HG03575 (cell line): Measurements from ENCODE around the gene CDKN1C.

Source experiments
- ATAC-seq: cut with Tn5 transposase; IDR thresholded peaks from one replicate; pipeline ENCODE4 v1.9.1; 2021; ENCODE audit not compliant: unreplicated experiment, insufficient number of reproducible peaks, low FRiP score; ENCODE audit errors: extremely low read depth

Gene CDKN1C

GRCh38 chr11:2880646-2881045, 4.9 kb downstream of the CDKN1C start:
- no peak for ATAC-seq

GRCh38 chr11:2878782-2879181, 6.8 kb downstream of the CDKN1C start:
- no peak for ATAC-seq

DNA sequence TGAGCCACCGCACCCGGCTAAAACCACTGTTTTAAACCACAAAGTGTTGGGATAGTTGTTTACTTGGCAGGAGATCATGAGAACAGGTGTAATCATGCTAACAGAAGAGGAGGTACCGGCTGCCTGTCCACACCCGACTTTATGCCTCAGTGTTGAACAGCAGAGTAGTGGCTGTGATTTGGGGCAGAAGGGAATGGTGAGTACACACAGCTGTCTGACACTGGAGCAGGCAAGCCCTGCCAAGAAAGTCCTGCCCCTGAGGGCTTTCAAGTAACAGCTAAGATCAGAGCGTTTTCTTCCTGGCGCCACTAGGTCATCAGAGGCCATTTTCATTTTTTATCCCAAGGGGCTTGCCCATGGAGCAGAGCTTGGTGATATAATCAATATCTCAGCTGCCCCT, 8.1 kb downstream of the CDKN1C start:
- no peak for ATAC-seq

- no peak for ATAC-seq
Measured at GRCh38 chr11:2874963-2875362, 10.6 kb downstream of the CDKN1C start.

- ATAC-seq: no peak
Measured at GRCh38 chr11:2870969-2871680, 14.4 kb downstream of the CDKN1C start.

- no peak for ATAC-seq
Measured at GRCh38 chr11:2870460-2870859, 15.1 kb downstream of the CDKN1C start.

DNA sequence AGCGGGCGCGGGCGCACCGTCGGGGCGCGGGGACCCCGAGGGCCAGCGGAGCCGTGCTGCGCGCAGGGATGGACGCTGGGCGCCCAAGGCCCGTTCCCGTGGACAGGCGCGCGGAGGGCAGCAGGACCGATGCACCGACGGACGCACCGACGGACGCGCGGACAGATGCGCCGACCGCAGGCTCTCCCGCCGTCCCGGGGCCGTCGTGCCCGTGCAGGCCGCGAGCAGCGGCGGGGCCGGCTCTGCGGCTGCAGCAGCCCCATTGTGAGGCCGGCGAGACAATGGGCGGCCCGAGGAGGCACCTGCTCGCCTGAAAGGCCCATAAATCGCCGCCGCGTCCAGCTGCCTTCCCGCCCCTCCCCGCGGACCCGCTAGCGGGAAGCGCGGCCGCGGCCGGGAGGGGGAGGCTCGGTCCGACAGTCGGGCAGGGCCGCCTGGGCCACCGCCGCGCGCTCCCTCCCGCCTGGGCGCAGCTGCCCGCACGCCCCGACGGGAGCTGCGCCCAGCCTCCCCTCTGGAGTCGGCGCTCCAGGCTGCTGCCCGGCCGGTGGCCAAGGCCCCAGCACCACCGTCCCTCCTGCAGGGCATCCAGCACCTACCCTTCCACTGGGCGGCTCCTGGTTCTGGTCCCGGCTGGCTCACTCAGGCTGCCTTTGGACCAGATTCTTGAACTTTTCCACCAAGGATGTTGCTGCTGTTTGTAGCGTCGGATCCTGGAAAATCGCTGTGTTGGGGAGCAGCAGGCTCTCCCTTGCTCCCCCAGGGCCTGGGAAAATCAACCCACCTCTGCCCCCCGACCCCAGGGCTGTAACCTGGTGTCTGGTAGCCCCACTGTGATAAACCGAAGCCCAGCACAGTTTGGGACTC, 15.8 kb downstream of the CDKN1C start:
- ATAC-seq: no peak

DNA sequence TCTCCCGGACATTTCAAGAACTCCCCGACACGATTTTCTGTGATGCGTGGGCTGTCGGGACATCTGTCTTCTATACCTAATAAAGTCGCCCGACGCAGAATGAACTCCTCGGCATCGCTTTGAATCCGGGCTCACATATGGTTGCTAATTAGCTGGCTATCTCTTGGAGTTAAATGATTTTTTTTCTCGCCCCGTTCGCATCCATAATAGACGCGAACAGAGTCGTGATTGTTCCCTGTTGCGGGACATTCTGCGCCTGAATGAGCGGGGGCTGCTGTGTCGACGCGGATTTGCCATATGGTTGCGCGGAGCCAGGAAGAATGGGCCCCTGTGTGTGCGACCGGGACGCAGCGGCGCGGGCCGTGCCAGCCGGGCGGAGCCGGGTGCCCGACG, 16.4 kb downstream of the CDKN1C start:
- no peak for ATAC-seq

DNA sequence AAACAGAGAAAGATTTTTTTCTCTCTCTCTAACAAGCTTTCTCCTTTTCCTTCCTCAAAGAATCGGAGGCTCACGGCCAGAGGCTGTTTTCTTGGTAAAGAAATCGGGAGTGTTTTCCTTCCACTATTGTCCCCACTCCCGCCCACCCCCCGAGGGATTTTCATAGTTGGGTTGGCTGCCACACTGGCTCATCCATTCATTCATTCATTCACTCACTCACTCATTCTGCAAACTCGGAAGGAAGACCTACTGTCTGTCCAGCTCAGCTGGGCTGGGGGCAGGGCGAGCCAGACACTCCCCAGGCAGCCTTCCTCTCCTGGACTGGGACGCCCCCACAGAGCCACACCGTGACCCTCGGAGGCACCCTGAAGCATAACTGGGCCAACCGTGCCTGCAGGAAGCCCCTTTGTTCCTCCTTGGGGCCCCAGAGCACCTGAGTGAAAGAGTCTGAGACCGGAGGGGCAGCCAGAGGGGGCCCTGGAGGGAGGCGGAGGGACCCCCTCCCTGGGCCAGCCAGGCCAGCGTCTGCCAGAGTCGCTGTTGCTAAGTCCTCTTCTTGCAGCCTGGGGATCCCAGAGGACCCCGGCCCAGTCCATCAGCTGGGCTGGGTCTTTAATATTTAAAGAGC, 17.0 kb downstream of the CDKN1C start:
- ATAC-seq: no peak

DNA sequence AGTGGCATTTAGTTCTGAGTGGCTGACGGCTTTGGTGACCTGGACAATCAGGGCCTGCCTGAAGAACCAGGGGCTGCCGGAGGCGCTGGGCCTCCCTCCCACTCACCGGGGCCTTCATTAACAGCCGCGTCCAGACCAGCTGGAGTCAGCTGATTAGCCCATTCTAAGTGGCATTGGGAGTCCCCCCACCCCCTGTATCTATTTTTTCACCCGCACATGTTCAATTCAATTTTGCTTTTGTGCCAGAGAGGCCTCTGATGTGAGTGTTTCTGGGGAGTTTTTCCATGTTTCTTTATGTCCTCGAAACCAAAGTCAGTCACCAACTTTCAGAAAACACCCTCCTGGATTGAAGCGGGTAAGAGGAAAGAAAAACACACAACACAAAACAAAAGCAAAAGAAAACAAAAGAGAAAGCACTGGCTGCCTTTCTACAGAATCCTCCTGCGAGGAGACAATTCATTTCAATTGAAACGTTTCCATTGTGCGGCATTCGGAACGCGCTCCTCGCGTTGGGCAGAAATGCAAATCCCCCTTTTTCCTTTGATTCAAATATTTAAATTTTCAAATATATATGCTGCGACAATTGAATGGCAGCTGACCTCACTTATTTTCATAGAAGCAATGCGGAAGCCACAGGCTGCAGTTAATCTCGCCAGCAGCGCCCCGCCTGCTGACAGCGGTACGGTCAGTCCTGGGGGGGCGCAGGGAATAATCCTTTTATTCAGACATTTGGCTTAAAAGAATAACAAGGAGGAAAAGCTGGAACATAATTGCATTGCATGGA, 17.7 kb downstream of the CDKN1C start:
- no peak for ATAC-seq

GRCh38 chr11:2867142-2867541, 18.4 kb downstream of the CDKN1C start:
- ATAC-seq: no peak

DNA sequence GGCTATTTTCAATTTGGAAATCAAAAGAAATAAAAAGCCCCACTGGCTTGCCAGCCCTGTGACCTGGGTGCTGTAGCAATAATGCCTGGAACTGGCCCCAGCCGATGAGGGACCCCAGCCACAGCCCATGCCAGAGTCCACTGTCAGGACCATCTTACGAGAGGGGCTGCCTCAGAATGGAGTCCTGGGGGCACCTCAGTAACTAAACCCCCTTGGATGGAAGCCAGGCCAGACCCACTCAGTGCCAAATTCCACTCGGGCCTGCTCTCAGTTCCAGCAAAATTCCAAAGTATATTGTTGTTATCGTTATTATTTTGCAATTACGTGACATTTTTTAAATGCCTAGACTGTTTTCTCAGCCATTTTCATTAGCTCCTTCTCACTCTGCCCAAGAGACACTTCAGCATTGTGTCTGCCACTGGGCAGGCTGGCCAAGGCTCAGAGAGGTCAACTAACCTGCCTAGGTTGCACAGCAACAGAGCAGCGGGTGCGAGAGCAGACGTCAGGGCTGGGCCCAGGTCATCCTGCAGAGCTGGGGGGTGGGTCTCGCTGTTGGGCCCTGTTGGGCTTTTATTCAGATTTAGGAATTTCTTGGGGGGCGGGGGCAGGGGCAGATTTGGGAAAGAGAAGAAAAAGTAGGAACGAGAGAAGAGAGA, 19.5 kb downstream of the CDKN1C start:
- no peak for ATAC-seq

GRCh38 chr11:2864901-2865300, 20.7 kb downstream of the CDKN1C start:
- ATAC-seq: no peak

GRCh38 chr11:2863276-2863618, 22.3 kb downstream of the CDKN1C start:
- no peak for ATAC-seq

GRCh38 chr11:2862395-2863275, 22.9 kb downstream of the CDKN1C start:
- ATAC-seq: no peak

DNA sequence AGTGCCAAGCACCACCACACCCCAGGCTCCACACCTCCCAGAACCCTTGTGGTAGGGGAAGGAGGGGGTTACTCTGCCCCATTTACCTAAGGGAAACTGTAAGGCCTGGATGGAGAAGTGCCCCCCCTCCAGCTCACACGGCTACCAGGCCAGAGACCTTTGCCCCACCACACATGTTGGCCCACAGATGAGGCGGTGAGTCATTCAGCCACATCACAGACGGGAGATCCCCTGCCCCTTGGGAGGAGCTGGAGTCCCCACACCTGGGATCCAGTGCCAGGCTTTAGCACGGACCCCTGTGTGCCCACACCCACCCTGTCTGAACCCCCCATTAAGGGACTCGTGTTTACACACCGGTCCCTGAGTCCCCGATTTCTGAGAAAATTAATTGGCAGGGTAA, 24.9 kb downstream of the CDKN1C start:
- no peak for ATAC-seq

GRCh38 chr11:2859699-2860037, 25.9 kb downstream of the CDKN1C start:
- ATAC-seq: no peak

- ATAC-seq: no peak
Measured at GRCh38 chr11:2858995-2859698, 26.4 kb downstream of the CDKN1C start.
